GM21381 (cell line): ENCODE data around the gene MATK.

Experiments
- ATAC-seq: cut with Tn5 transposase; IDR thresholded peaks from one replicate; pipeline ENCODE4 v1.9.1; 2021; ENCODE audit warnings: mild to moderate bottlenecking, moderate library complexity; ENCODE audit not compliant: unreplicated experiment

MATK gene

DNA sequence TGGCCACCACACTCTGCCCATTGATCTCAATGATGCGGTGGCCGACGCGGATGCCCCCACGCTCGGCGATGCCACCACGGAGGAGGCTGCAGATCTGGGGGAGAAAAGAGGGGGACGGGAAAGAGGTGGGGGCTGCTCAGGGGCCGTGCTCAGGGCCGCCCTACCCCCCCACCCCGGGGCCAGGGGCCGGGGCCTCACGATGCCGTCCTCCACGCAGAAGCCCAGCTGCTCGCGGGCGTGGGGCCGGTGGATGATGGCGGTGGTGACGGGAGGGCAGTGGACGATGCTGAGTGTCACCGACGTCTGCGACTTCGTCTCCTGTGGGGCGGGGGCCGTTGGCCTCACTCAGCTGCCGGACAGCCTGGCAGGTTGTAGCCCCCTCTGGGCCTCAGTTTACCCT, 34.9 kb downstream of the MATK start:
- no peak for ATAC-seq

GRCh38 chr19:3750211-3750610, 36.0 kb downstream of the MATK start:
- no peak for ATAC-seq

- ATAC-seq, result no peak
Observed at GRCh38 chr19:3748965-3749364, 37.2 kb downstream of the MATK start.

DNA sequence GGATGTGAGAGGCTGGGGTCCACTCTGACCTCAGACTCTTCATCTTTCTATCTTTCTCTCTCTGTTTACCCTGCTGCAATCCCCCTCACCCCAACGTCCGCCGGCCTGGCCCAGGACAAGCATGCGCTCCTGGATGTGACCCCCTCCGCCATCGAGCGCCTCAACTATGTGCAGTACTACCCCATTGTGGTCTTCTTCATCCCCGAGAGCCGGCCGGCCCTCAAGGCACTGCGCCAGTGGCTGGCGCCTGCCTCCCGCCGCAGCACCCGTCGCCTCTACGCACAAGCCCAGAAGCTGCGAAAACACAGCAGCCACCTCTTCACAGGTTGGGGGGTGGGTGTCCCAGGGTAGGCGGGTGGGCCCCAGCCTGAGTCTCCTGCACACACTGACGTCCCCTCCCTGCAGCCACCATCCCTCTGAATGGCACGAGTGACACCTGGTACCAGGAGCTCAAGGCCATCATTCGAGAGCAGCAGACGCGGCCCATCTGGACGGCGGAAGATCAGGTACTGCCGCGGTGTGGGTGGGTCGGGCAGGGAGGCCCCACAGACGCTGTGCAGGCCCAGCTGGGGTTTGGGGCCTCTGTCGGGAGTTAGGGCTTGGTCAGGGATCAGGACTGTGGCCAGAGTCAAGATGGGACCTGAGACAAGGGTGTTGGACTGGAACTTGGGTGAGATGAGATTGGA, 39.7 kb downstream of the MATK start:
- ATAC-seq, result no peak

- no peak for ATAC-seq
Observed at GRCh38 chr19:3745363-3746045, 40.7 kb downstream of the MATK start.

DNA sequence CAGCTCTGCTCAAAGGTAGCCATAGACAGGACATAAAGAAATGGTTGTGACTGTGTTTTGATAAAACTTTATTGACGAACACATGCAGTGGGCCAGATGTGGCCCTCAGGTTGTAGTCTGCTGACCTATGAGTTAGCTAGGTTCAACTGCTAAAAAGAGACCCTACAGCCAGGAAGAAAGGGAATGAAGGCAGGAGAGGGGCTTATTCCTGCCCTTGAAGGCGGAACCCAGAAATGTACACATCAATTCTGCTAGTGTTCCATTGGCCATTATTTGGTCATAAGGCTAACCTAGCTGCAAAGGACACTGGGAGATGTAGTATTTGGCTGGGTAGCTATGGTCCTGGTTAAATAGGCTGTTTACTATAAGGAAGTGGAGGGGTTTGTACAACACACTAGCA, 42.7 kb downstream of the MATK start:
- no peak for ATAC-seq

GRCh38 chr19:3740431-3740830, 45.8 kb downstream of the MATK start:
- no peak for ATAC-seq

DNA sequence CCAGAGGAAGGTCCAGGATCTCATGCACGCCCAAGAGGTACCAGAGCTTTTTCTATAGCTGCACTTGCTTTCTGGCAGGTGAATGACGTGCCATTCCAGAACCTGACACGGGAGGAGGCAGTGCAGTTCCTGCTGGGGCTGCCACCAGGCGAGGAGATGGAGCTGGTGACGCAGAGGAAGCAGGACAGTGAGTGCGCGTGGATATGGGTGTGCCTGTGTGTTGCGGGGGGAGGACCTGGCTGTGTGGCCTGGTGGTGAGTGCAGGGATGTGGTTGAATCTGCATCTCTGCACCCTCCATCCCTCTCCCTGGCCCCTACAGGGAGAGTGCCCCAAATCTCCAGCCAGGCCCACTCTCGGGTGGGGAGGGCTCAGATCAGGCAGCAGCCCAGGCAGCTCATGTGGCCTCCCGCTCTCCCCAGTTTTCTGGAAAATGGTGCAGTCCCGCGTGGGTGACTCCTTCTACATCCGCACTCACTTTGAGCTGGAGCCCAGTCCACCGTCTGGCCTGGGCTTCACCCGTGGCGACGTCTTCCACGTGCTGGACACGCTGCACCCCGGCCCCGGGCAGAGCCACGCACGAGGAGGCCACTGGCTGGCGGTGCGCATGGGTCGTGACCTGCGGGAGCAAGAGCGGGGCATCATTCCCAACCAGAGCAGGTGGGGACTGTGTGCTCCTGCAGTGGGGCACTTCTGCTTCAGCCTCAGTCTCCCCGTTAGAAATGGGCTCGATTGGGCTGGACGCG, 47.5 kb downstream of the MATK start:
- ATAC-seq, result no peak

GRCh38 chr19:3737487-3738205, 48.5 kb downstream of the MATK start:
- ATAC-seq, result no peak

DNA sequence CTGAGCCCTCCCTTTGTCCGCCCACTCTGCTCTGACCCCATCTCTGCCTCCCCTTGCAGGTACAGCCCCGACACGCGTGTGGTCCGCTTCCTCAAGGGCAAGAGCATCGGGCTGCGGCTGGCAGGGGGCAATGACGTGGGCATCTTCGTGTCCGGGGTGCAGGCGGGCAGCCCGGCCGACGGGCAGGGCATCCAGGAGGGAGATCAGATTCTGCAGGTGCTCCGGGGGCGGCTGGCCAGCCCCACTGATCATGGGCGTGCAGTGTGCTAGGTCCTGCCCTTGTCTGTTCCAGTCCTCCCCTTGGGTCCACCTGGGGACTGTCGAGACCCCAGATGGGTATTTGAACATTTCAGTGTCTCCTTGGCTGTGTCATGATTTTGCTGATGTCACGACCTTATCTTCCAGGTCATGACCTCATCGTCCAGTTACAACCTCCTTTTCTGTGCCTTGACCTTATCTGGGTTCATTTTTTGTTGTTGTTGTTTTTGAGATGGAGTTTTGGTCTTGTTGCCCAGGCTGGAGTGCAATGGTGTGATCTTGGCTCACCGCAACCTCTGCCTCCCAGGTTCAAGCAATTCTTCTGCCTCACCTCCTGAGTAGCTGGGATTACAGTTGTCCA, 50.0 kb downstream of the MATK start:
- ATAC-seq, result no peak

- ATAC-seq, result no peak
Observed at GRCh38 chr19:3734310-3734600, 51.9 kb downstream of the MATK start.

DNA sequence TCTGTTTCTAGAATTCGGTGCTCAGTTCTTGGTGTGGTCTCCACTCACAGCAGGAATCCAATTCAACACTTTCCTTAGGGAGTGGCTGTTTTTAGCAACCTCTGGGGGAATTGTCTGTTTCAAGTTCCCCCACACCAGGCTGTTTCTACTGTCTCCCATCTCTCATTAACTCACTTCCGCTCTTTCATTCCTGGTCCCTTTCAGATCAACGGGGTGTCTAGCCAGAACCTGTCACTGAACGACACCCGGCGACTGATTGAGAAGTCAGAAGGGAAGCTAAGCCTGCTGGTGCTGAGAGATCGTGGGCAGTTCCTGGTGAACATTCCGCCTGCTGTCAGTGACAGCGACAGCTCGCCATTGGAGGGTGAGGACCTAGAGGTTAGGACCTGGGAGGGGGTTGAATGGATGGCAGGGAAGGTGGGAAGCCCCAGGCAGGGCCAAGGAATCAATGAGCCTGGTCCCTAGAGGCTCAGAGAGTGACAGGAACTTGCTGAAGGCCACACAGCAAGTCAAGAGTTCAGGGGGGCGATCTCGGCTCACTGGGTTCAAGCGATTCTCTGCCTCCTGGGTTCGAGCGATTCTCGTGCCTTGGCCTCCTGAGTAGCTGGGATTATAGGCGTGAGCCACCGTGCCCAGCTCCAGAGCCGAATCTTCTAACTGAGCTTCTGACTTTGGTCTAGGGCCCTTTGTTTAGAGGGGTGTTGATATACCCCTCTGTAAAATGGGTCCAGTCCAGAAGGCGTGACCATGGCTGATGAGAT, 52.5 kb downstream of the MATK start:
- ATAC-seq, result no peak

- no peak for ATAC-seq
Observed at GRCh38 chr19:3732108-3732507, 54.1 kb downstream of the MATK start.

GRCh38 chr19:3730457-3730958, 55.7 kb downstream of the MATK start:
- ATAC-seq, result no peak
